Keratinocyte (primary cell): ENCODE measurements around the gene NINJ2. TPM values are rescaled to one million over a fixed set of nuclear protein-coding genes. Genes with fewer than 3 reads are reported as not detected.

Experiments used
- DNase-seq: peaks from one replicate; pipeline ENCODE4 v3.0.0-alpha.2; 2011; ENCODE audit warnings: low read depth, missing footprints, low spot score
- FAIRE-seq: peaks from 2 replicates; lab custom pipeline; 2011; peaks lifted over from hg19 to GRCh38; lab: Jason Lieb, UNC
- H2AFZ ChIP-seq: 2 replicates; pipeline ENCODE4 v1.6.0; 2012; ENCODE audit warnings: low read length, control low read depth, inconsistent platforms; ENCODE audit not compliant: control insufficient read depth
- H3K27ac ChIP-seq: 2 replicates; pipeline ENCODE4 v1.5.1; 2011; ENCODE audit warnings: low read length; ENCODE audit not compliant: control insufficient read depth, insufficient read depth
- H3K27me3 ChIP-seq: 3 replicates; pipeline ENCODE4 v1.6.0; 2011; ENCODE audit warnings: low read length; ENCODE audit not compliant: control insufficient read depth, insufficient read depth; ENCODE audit errors: extremely low read depth
- H3K36me3 ChIP-seq, 2 experiments: 2 replicates in 1 of 2; 3 replicates in 1 of 2; pipeline ENCODE4 v1.5.1; 2011; ENCODE audit warnings: low read length in 2 of 2, mild to moderate bottlenecking in 1 of 2; ENCODE audit not compliant: control insufficient read depth in 2 of 2, insufficient read depth in 2 of 2; ENCODE audit errors: extremely low read depth in 1 of 2
- H3K4me1 ChIP-seq: 3 replicates; pipeline ENCODE4 v1.5.1; 2011; ENCODE audit warnings: low read length; ENCODE audit not compliant: control insufficient read depth, insufficient read depth; ENCODE audit errors: extremely low read depth
- H3K4me2 ChIP-seq: 3 replicates; pipeline ENCODE4 v1.6.0; 2011; ENCODE audit warnings: low read depth, low read length; ENCODE audit not compliant: control insufficient read depth, insufficient read depth; ENCODE audit errors: extremely low read depth
- H3K4me3 ChIP-seq, 3 experiments: fragments of 200-600 bp in 1 of 3; sonication (generic) in 1 of 3; 2 replicates in 2 of 3; 3 replicates in 1 of 3; pipeline ENCODE4 v1.5.1; 2011 to 2016; ENCODE audit warnings: low read length in 3 of 3, mild to moderate bottlenecking in 3 of 3, control low read depth in 2 of 3, inconsistent platforms in 1 of 3, low read depth in 1 of 3, mixed read lengths in 1 of 3, mixed run types in 1 of 3, moderate library complexity in 1 of 3; ENCODE audit not compliant: control insufficient read depth in 2 of 3, insufficient read depth in 2 of 3; ENCODE audit errors: extremely low read depth in 1 of 3
- H3K79me2 ChIP-seq: 2 replicates; pipeline ENCODE4 v1.6.0; 2012; ENCODE audit warnings: low read length; ENCODE audit not compliant: control insufficient read depth, insufficient read depth
- H3K9ac ChIP-seq: 3 replicates; pipeline ENCODE4 v1.6.0; 2011; ENCODE audit warnings: low read length; ENCODE audit not compliant: control insufficient read depth, insufficient read depth; ENCODE audit errors: extremely low read depth
- H3K9me1 ChIP-seq: 3 replicates; pipeline ENCODE4 v1.6.0; 2011; ENCODE audit warnings: low read length; ENCODE audit not compliant: control insufficient read depth, insufficient read depth; ENCODE audit errors: extremely low read depth
- H3K9me3 ChIP-seq: 2 replicates; pipeline ENCODE4 v1.5.1; 2012; ENCODE audit warnings: low read depth, low read length; ENCODE audit not compliant: control insufficient read depth
- H4K20me1 ChIP-seq: 3 replicates; pipeline ENCODE4 v1.6.0; 2011; ENCODE audit warnings: low read length; ENCODE audit not compliant: control insufficient read depth, insufficient read depth; ENCODE audit errors: extremely low read depth
- CTCF ChIP-seq, 3 experiments: IDR thresholded peaks in 1 of 3; conservative IDR thresholded peaks in 1 of 3; optimal IDR thresholded peaks in 1 of 3; 2 replicates in 2 of 3; 3 replicates in 1 of 3; pipeline versions ENCODE3 to v1.5.1; 2011; ENCODE audit warnings: low read length in 3 of 3, mild to moderate bottlenecking in 3 of 3, moderate library complexity in 2 of 3, control low read depth in 1 of 3, inconsistent platforms in 1 of 3; ENCODE audit not compliant: insufficient read depth in 2 of 3; ENCODE audit errors: extremely low read depth in 1 of 3
- EZH2 ChIP-seq: IDR thresholded peaks from one replicate; pipeline ENCODE4 v1.6.1; 2012; ENCODE audit warnings: inconsistent platforms, mild to moderate bottlenecking, low read length, moderate library complexity
- dilution Hi-C: fragments of 300-500 bp; cut with MboI; formaldehyde crosslinking; loops from one replicate; pipeline ENCODE4 v1.7.0; 2020; ENCODE audit warnings: low sequenced_read_pairs; ENCODE audit not compliant: extremely low pct_ligation_motif_present
- polyA plus RNA-seq, 5 experiments: library from polyadenylated mRNA; depleted of rRNA in 3 of 5; stranded (reverse) in 3 of 5; stranded (forward) in 1 of 5; unstranded in 1 of 5; fragments of >200 nt; gene quantifications; 1 replicate in 1 of 5; 2 replicates in 3 of 5; 3 replicates in 1 of 5; pipeline versions ENCODE4 v1.2.1 to v1.2.3, GENCODE V29; 2011 to 2012; ENCODE audit warnings: missing spikeins in 2 of 5, low read depth in 1 of 5, low replicate concordance in 1 of 5

Gene NINJ2
- polyA plus RNA-seq, 1 donor (not counting 4 experiments of a cell fraction or from before 2014, with no cell fraction given), result 0.58 TPM

- TF ChIP-seq CTCF (optimal IDR thresholded peaks at IDR 0.05 in 1 of 3, IDR thresholded peaks at IDR 0.05 in 1 of 3, conservative IDR thresholded peaks at IDR 0.05 in 1 of 3; ENCODE audit: extremely low read depth in 1 of 3, insufficient read depth in 2 of 3, low read length in 3 of 3), result no peak
- TF ChIP-seq EZH2, result no peak
- Histone ChIP-seq H3K9ac (no peak overlapping the region), H3K9me1 (no peaks in the 10 kb centered on the region), H4K20me1 (no peaks in the 10 kb centered on the region), H3K4me3 (no peak overlapping the region), H3K4me1 (no peaks in the 10 kb centered on the region), H3K4me2 (no peak overlapping the region), H3K27ac (no peak overlapping the region), H3K36me3 (no peaks in the 10 kb centered on the region), H3K9me3 (no peaks in the 10 kb centered on the region), H3K27me3 (peaks cover 16% of the 10 kb centered on the region), H3K79me2 (no peaks in the 10 kb centered on the region), H2AFZ (no peak overlapping the region)
- FAIRE-seq, result no peak
- no peak for DNase-seq
- dilution Hi-C loops, result no loop called here
Measured at GRCh38 chr12:659090-659683, 4.1 kb downstream of the NINJ2 start.

- H3K4me2 ChIP-seq, result no peak overlapping the region
- DNase-seq (no peak), FAIRE-seq (no peak)
- no peak overlapping the region for H3K4me3 ChIP-seq
- no peaks in the 10 kb centered on the region for H3K27me3 ChIP-seq
- H3K9me1 ChIP-seq, result no peaks in the 10 kb centered on the region
- no peaks in the 10 kb centered on the region for H3K36me3 ChIP-seq
- peaks cover 9% of the 10 kb centered on the region for H3K4me1 ChIP-seq
- H3K9me3 ChIP-seq, result no peaks in the 10 kb centered on the region
- no peak overlapping the region for H2AFZ ChIP-seq
- H3K9ac ChIP-seq, result no peak overlapping the region
- dilution Hi-C loops, result no loop called here
- TF ChIP-seq EZH2 (no peak), CTCF (optimal IDR thresholded peaks at IDR 0.05 in 1 of 3, IDR thresholded peaks at IDR 0.05 in 1 of 3, conservative IDR thresholded peaks at IDR 0.05 in 1 of 3; ENCODE audit: extremely low read depth in 1 of 3, insufficient read depth in 2 of 3, low read length in 3 of 3) (no peak)
- H4K20me1 ChIP-seq, result no peaks in the 10 kb centered on the region
- no peak overlapping the region for H3K27ac ChIP-seq
- no peaks in the 10 kb centered on the region for H3K79me2 ChIP-seq
Measured at GRCh38 chr12:650983-651382, 12.3 kb downstream of the NINJ2 start.
